Measurements from ENCODE around the gene CALY.

DNA sequence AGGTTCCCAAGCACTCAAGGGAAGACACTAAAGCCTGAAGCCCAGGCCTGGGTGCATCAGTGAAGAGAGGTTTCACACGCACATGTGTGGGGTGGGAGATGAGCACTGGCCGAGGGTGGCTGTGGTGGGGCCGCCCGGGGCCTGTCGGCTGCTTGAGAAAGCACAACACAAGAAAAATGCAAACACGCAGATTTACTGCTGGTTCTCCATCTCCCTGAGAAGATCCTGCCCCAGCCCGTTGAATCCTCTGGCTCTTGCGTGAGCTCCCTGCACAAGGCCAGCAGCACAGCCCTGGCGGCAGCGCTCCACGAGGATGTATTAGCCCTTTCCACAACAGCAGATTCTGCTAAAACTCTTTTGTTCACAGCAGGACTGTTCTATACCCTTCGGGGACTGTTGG lies 21.8 kb downstream of the CALY start:
- TF ChIP-seq, protein P1, sequence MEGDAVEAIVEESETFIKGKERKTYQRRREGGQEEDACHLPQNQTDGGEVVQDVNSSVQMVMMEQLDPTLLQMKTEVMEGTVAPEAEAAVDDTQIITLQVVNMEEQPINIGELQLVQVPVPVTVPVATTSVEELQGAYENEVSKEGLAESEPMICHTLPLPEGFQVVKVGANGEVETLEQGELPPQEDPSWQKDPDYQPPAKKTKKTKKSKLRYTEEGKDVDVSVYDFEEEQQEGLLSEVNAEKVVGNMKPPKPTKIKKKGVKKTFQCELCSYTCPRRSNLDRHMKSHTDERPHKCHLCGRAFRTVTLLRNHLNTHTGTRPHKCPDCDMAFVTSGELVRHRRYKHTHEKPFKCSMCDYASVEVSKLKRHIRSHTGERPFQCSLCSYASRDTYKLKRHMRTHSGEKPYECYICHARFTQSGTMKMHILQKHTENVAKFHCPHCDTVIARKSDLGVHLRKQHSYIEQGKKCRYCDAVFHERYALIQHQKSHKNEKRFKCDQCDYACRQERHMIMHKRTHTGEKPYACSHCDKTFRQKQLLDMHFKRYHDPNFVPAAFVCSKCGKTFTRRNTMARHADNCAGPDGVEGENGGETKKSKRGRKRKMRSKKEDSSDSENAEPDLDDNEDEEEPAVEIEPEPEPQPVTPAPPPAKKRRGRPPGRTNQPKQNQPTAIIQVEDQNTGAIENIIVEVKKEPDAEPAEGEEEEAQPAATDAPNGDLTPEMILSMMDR (IDR thresholded peaks at IDR 0.05), result no peak
- no peak for TF ChIP-seq NFIC (IDR thresholded peaks at IDR 0.05; ENCODE audit: borderline replicate concordance)

Measured in SK-N-SH (cell line).